NCI-H2107 treated with DMSO at 0.1 percent for 48 hours (cell line): ENCODE results near the gene SACS.

ENCODE experiments used
- DNase-seq: peaks from one replicate; lab custom pipeline; 2025; ENCODE audit not compliant: unreplicated experiment; lab: John Stamatoyannopoulos, UW

The SACS gene

DNA sequence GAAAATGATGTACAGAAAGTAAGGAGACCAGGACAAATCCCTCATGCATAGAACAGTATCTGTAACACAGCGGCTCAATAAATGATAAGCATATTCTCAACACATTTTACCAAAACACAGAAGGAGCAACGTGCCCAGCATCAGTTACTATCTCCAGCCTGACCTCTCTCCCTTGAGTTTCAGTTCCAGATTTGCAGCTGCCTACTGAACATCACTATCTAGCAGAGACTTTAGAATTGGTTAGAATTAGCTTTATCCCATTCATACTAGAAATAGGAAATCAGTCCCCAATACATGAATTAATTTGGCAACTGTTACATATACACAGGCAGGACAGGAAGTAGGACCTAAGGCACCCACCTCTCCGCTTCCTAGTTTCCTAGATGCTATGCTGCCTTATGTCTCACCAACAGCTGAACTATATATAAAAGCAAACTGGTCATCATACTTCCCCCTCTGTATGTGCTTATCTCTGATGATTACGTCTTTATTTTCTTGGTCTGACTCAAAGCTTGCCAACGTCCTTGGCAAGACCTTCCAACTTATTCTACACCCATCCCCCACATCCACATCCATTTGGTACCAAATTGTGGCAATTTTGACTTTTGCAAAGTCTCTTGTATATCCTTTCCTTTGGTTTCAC, 61.1 kb downstream of the SACS start:
- DNase-seq: no peak

DNA sequence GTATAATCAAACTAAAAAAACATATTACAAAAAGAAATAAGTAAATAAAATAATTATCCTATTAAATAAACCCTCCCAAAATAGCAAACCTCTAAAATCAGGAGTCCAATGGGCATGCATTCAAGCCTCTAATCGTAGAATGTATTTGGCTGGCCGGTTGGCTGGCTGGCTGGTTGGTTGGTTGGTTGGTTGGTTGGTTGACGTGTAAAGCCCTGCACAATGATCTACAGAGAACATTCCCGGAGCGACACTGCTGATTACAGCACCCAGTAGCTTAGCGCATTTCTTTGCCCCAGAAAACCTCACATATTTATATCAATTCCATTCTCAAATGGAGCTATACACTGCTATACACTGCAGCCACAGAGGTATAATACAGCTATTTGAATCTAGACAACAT, 65.6 kb downstream of the SACS start:
- no peak for DNase-seq

DNA sequence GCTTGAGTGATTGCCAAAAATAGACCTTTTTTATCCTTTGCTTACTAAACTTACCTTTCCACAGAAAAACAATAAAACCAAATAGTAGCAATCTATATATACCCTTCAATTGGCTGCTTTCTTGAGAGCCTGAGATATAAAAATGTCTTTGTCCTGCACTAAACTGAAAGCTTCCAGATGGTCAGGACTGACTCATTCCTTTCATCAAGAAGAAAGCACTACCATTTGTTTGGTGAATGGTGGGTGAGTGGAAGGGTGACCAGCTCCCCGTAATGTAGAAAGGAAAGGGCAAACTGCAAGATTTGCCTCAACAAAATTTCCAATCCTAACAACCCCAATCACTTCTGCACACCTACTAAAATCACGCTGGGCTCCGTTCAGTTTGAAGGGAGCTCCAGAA, 67.8 kb downstream of the SACS start:
- DNase-seq: no peak

DNA sequence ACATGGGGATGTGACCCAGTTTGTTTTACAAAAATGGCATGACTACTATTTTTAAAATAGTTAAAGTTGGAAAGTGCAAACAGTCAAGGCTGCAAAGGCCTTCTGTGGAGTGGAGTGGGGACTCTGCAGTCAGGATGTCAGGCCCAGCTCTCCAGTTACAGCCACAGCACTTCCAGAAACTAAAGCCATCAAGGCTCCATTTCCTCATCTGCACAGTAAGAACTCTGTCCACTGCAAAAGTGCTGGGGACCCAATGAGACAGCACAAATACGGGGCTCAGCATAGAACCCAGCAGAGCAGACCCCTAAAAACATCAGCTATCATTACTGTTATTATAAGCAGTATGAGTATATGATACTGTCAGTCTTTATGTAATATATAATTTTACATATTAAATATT, 73.6 kb downstream of the SACS start:
- no peak for DNase-seq

DNA sequence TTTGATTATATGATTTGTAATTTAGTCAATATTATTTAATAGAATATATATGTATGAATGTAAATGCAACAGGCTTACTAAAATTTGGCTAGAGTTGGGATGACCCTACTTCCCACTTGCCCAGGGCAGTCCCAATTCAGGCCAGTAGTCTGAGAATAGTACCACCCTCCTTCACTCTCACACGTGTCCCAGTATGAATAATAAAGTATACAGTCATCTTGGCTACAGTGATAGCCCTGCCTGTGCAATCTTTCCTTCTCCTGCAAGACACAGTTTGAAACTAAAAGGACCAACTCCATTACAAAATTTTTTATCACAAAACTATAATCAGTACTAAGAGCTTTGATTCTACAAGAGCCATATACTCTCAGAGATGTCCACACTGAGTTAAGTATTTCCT, 76.2 kb downstream of the SACS start:
- no peak for DNase-seq

DNA sequence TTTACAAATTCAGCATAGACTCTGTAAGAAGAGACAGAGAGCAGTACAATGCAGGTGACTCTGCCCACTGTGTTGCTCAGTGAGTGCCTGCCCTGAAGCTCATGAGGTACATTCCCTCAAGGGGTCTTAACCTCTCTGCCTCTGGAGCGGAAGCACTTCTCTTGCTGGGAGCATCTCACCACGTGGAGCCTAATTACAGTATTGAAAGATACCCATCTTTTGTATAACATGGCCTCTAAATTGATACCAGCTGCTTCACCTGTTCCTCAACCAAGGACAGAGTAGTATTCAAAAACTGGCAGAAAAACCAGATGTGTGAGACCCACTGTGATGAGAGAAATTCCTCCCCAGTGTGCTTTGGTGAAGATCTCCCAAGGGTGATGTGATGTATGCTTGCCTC, 77.1 kb downstream of the SACS start:
- DNase-seq: no peak

DNA sequence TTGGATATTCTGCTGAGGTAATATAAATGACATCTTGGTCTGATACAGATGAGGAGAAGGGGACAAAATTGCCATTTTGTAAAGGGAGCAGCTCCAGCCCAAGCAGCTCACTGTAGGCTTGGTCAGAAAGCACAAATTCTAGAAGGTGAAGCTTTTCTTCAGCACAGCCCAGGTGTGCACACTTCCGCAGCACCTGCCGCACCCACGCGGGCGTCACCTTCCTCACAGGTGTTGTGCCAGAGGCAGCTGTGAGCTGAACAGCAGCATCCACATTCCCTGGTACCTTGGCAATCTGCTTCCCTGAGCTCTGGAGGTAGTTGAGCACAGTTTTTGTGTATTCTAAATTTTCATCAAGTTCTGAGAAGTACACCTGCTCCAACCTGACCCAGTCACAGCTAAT, 79.0 kb downstream of the SACS start:
- no peak for DNase-seq

DNA sequence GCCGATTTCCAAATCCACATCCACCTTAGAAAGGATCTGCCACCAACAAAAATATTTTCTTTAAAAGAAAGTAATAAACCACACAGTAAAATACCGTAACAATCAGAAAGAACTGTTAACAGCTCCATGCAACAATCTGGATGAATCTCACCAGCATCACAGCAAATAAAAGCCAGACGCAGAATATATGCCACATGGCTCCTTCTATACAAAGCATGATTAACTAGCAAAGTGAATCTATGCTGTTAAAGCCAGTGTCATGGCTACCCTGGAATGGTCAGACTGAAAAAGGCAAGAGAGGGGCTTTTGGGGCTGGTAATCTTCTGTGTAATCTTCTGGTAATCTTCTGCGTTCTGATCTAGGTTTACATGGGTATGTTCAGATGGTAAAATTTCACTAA, 81.3 kb downstream of the SACS start:
- no peak for DNase-seq

DNA sequence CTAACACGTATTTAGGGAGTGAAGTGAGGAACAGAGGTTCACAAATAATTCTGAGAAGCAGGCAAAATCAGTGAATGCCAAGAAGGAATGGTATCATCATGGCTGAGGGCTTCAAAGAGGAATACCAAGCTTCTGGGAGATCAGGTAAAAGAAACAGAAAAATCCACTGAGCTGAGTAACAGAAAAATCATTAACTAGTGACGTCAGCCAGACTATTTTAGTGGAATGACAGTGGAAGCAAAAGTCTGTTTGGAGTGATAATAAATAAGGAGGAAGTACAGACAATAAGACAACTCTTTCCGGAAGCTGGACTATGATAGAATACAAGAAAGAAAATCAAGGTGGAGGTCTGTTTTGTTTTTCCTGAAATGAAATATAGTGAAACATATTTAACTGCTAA, 83.5 kb downstream of the SACS start:
- no peak for DNase-seq

DNA sequence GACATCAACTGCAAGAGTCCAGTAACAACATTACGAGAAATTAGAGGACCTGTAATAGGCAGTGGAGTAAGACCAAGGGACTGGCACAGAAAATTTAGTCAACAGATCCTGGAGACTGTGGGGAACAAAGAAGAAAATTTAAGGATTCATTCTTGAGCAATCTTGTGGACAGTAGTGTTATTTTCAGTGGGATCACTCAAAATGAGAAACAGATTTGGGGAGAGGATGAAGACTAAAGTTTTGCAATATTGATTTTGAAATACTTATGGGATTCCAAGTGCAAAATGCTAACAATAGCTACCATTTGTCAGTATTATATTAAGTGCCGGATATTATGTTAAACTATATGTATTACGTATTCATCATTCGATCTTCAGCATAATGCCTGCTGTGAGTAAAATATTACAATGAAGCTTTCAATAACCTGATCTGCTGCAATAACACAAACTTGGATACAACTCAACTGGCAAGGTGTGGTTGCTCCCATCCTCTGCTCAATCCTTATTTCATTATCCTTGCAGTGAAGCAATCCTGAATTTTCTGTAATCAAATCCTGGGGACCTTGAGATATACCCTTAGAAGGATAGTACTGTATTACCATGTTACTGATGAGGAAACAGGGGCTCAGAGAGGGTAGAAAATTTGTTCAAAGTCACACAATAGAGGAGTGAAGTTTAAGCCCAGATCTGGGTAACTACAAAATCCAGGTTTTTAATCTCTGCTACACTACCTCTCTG, 84.2 kb downstream of the SACS start:
- no peak for DNase-seq

DNA sequence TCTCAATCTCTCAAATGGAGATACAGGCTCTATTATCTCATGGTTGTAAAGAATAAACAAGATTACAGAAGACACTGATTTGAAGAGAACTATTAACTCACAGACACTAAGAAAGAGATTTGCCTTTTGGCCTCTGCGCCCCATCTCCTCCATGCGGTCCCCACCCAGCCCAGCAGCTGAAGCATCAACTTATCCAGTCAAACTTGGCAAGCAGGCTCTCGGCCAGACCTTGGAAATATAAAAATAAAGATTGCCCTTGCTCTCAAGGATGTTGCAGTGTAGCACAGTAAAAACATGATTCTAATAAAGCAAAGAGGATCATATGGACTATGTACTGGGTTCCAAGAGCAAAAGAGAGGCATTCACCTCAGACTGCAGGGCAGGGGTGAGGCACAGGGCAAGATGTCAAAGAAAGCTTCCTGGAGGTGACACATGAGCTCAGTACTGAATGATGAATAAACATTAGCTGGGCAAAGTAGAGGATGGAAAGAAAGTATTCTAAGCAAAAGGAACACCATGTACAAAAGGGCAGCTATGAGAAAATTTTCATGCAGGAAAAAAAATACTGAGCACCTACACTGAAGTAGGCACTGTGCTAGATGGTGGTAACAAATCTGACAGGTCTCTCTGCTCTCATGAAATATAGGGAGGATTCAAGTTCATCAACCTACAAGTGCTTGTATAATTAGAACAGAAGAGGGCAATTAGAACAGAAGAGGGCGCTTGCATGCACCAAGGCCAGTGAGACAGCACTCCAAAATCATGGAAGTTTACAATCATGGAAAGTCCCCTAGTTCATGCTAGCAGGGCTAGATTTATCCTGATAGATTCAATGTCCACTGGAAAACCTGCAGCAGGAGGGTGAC, 85.0 kb downstream of the SACS start:
- DNase-seq: no peak

DNA sequence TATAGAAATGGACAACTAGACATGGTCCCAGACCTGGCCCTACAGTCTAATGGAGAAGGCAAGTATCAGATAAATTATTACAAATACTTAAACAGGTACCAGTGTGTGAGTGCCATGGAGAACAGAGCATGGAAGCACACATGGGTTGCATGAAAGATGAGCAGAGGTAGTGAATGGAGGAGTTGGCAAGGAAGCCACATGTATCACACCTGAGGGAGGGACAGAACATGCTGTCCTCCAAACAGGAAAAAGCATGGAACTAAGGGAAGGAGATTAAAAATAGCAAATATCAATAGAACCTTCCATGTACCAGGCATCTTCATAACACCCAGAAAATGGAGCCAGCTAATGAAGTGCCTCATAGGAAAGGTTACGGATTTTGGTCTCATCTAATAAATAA, 85.9 kb downstream of the SACS start:
- no peak for DNase-seq

DNA sequence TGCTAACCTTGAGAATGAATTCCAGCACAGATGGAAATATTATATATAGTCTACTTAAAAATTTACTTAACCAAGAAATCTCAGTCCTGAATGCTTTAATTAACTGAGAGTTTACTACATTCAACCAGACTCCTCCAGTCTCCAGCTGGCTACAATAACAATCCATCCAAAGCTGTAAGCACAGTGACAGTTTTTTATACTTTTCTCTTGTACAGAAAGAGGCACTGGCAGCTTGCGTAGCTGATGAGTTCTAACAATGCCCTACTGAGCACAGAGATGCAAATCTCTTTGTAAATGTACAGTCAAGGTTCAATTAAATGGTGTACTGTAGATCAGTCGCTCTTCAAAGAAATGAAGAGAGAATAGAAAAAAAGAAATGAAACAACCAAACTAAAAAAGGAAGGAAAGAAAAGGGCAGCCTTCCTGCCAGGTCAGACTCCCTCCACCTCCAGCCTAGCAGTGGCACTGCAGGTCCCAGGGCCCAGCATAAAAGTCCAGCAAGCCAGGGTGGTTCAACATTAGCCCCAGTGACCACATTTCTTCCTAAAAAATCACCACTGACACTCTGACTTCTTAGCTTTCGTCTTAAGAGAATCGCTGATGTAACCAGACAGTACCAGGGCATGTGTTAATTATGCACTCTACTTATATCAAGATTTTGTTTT, 88.4 kb downstream of the SACS start:
- DNase-seq: no peak

DNA sequence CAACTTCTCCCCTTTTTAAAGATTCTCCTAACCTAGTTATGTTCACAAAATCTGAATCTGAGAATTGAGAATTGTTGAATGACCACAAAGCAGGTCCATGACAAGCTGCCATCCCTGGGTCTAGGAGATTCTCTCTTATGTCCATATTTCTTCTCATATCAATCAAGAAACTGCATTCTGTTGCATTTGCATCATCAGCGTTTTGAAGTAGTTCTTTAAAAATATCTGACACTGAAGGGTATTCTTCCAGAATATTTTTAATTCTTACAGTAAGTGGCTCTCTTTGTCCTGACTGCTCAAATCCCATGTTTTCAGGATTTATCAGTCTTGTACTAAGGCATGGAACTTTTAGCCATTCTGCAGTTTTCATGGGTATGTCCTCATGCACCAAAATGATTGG, 94.3 kb downstream of the SACS start:
- no peak for DNase-seq

DNA sequence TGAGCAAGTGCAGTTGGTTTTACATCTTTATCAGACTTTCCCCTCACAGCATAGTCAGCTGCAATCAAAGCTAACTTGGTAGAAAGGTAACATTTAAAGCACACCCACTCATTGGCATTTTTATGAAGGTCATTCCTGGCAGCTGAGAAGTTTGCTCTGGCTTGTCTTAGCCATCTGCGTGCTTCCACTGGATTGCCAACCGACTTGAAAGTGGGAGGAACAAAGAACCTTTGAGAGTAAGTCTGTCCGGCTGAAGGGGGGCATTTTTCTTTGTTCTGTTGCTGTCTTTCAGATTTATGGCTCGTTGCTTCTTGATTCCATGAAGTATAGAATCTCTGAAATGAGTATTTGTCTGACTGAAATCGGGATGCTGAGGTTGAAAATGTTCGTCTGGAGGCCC, 103.1 kb downstream of the SACS start:
- DNase-seq: no peak

DNA sequence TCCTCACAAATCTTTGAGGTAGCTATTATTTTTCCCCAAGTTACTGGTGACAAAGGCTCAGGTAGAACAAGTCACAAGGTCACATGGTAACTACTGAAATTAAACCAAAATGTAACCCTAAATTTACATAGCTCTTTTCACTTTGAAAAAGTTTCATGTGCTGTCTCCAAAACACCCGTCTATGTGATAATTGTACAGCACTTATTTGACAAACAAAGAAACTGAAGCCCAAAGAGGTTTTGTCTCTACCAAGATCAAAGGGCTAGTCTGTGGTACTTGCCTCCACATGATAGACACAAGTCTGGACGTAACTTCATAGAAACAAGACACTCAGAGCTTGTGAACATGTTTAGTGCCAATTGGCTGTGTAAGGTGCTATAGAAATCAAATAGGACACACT, 108.3 kb downstream of the SACS start:
- no peak for DNase-seq

DNA sequence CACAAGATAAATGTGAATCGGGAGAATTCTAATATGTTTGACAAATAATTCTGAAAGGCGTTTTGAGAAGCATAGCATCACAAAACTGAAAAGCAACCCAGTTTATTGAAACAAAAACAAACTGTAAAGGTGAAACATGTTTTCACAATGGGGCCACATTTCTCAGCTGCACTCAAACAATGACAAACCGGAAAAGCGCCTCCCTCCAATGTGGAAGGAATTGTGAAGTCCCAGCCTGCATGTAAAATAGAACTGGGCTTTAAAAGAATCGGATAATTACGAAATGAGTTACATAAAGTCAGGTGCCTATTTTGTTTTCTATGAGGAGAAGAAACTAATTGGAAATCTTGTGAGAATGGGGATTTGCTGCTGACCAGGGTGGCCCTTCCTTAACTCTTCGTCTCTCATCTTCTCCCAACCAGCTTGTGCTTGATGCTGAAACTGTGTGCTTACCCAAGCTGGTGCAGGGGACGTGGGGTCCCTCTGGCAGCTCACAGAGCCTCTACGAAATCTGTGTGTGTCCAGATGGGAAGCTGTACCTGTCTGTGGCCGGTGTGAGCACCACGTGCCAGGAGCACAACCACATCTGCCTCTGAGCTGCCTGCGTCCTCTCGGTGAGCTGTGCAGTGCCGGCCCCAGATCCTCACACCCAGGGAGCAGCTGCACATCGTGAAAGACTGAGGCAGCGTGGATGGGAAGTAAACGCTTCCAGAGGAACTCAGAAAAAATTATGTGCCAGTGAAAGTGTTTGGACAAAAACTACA, 109.4 kb downstream of the SACS start:
- DNase-seq: no peak

DNA sequence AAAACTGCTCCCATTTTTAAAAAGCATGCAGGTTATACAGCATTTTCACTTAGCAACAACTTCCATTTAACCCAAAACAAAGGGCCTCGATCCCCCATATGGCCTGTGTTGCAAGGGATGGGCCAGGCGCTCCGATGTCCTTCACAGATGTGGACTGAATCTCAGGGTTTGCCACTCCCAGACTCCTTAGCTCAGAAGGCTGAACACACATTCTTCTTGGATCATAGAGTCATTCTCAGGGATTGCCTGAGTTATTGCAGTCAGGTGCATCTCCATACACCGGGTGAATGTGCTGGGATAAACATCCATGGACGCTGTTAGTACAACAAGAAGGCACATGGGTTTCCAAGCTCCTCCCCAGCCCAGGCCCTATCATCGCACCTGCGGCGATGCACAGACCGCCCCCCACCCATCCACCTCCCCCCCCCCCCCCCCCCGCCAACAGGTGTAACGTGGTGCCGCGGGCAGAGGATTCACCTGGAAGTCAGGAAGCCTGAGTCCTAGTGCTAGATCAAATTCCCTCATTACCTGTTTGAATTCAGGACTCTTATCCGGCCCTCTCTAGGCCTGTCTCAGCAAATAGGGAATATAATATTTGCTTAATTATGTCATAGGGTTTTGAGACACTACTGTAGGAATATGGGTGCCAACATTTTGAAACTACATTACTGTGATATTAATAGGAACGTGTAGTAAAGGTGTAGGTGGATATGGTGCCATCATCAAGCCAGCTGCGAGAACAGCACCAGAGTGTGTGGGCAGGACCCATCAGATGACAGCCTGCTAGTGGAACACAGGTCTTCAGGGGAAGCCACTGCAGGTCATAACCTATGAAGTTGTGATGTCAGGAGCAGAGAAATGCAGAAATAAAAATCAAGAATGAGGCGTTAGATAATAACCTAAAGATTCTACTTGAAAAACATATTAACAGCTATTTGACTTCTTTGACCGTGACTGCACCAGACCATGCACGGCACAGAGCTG, 110.9 kb downstream of the SACS start:
- peak; percentile 33 for DNase-seq

DNA sequence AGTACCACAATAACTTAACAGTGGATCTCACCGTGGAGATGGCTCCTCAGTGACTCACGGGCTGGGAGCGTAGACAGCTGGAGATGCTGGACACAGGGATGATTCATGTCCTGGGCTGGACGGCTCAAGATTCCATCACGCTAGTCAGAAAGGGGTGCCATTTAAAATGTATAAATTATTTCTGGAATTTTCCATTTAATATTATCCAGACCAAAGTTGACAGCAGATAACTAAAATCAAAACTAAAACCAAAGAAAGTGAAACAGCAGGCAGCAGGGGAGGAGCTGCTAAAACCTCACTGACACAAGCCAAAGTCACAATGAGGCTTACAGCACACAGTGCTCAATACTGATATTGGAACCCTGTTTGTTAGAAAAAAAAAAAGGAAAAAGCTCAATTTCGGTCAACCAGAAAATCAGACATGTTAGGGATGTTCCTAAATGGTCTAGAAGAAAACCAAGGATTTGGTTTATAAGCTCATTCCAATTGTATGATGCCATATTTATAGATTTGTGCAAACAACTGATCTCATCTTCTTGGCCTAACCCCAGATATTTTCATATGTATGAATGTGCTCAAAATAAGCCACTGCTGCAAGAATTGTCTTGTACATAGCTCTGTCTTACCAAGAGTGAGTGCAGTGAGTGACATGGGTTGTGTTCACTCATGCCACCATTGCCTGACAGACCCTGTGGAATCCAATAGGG, 111.8 kb downstream of the SACS start:
- DNase-seq: no peak
